DOHH2 (cell line): ENCODE measurements around the gene SRF.

Source experiments
- EZH2phosphoT487 ChIP-seq: fragments of 200-600 bp; sonication (generic); IDR thresholded peaks from 2 replicates; pipeline ENCODE4 v1.6.1; 2017; ENCODE audit warnings: borderline replicate concordance, mild to moderate bottlenecking, antibody characterized with exemption, low read length, moderate library complexity, mixed read lengths
- TF ChIP-seq, protein P1 (sequence below): fragments of 200-600 bp; sonication (generic); IDR thresholded peaks from one replicate; pipeline ENCODE4 v1.5.1; 2014; ENCODE audit warnings: antibody characterized with exemption, mild to moderate bottlenecking, low read depth, low read length; ENCODE audit not compliant: poor library complexity, severe bottlenecking

DNA sequence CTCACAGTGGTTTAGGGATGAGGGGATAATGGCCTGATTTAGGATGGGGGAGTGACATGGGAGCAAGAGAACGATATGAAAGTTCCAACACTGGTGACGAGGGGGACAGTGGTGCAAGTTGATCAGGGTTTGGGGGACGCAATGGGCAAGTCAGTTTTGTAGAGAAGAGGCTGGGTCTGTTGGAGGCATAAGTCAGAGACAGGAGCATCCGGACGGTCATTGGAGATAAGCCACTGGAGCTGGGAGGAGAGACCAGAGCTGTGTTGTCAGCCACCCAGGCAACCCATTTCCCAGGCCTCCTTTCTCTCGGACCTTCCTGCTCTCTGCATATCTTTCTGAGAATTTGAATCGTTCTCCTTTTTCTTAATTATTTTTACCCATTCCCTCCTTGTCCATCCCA is 48.7 kb downstream of the SRF start:
- TF ChIP-seq, protein P1, sequence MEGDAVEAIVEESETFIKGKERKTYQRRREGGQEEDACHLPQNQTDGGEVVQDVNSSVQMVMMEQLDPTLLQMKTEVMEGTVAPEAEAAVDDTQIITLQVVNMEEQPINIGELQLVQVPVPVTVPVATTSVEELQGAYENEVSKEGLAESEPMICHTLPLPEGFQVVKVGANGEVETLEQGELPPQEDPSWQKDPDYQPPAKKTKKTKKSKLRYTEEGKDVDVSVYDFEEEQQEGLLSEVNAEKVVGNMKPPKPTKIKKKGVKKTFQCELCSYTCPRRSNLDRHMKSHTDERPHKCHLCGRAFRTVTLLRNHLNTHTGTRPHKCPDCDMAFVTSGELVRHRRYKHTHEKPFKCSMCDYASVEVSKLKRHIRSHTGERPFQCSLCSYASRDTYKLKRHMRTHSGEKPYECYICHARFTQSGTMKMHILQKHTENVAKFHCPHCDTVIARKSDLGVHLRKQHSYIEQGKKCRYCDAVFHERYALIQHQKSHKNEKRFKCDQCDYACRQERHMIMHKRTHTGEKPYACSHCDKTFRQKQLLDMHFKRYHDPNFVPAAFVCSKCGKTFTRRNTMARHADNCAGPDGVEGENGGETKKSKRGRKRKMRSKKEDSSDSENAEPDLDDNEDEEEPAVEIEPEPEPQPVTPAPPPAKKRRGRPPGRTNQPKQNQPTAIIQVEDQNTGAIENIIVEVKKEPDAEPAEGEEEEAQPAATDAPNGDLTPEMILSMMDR = no peak
- no peak for TF ChIP-seq EZH2phosphoT487
